GM19240 (cell line): Measurements from ENCODE around the gene SLFN13.
"Not testable (repeated sequence)": the region's sequence is repeated elsewhere in the genome, so short reads cannot be mapped to it uniquely, and the experiment has no call there.

Experiments used
- DNase-seq: peaks from one replicate; pipeline ENCODE4 v3.0.0; 2011; ENCODE audit warnings: low spot score; ENCODE audit not compliant: insufficient read length

The SLFN13 gene

GRCh38 chr17:35448214-35448898 lies at the start of gene SLFN13:
Gene SLFN13 (minus strand): TSS chr17:35448766. CDS start chr17:35445680, 3,086 bp downstream.
- peak; percentile 59 for DNase-seq

- DNase-seq = no peak
Measured at GRCh38 chr17:35496451-35497290, 48.1 kb upstream of the SLFN13 start.

- no peak for DNase-seq
Measured at GRCh38 chr17:35493040-35493439, 44.5 kb upstream of the SLFN13 start.

DNA sequence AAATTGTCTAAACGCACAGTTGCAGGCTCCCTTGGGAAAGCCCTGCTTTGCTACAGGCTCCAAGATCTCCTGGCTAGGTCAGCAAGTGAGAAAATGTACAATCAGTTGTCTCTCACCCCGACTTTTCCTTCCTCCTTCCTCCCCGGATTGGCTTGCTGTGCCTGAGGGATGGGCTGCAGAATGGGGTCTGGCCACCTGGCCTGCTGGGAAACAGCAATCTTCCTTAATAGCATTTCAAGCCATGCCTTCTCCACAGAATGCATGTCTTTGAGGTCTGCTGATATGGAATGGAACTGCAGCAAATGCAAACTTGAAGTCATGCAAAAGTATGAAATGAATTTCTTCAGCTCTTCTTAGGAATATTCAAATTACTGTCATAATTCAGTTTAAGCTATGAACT lies 42.9 kb upstream of the SLFN13 start:
- no peak for DNase-seq

GRCh38 chr17:35489944-35490343 lies 41.4 kb upstream of the SLFN13 start:
- DNase-seq = no peak

DNA sequence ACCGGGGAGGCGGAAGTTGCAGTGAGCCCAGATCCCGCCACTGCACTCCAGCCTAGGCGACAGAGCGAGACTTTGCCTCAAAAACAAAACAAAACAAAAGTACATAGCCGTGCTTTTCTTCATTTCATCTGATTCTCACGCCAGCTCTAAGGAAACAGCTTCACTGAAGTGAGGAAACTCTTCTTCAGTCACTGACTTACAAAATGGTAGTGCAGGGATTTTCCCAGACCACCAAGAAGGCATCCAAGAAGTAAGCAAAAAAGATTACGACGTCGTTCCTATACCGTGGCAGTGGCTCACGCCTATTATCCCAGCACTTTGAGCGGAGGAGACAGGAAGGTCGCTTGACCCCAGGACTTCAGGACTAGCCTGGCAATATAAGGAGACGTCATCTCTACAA lies 40.4 kb upstream of the SLFN13 start:
- no peak for DNase-seq

GRCh38 chr17:35486920-35487732 lies 38.6 kb upstream of the SLFN13 start:
- DNase-seq = peak; percentile 63

- no peak for DNase-seq
Measured at GRCh38 chr17:35479271-35479670, 30.7 kb upstream of the SLFN13 start.

DNA sequence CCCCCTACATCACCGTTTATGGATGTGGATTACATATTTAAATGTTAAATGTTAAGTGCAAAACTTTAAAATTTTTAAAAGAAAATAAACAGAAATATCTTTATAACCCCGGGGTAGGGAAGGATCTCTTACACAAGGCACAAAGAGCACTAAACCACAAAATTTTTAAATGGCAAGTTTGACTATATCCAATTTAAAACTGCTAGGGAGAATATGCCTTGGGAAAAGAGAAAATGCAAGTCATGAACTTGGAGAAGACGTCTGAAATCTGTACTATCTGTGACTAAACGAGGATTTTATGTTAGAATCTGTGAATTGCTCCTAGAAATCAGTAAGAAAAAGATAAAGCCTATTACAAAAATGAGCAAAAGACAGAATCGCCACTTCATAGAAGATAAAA lies 28.7 kb upstream of the SLFN13 start:
- DNase-seq = no peak

DNA sequence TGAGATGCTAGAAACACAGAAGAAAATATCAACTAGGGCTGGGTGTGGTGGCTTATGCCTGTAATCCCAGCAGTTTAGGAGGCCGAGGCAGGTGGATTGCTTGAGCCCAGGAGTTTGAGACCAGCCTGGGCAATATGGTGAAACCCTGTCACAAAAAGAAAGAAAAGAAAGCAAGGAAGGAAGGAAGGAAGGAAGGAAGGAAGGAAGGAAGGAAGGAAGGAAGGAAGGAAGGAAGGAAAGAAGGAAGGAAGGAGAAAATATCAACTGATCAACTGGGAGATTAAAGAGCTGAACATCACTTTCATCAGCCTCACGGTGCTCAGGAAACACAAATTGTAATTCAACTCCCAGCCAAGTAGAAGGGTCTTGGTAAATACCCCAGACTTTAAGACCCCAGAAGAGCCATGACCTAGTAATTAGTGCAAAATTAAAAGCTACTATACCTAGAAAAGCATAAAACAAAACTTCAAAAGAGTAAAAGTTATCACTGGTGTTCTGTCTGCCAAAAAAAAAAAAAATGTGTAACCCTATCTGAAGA lies 27.8 kb upstream of the SLFN13 start:
- DNase-seq = no peak

- DNase-seq = no peak
Measured at GRCh38 chr17:35468475-35468874, 19.9 kb upstream of the SLFN13 start.

- DNase-seq = no peak
Measured at GRCh38 chr17:35467824-35468223, 19.3 kb upstream of the SLFN13 start.

DNA sequence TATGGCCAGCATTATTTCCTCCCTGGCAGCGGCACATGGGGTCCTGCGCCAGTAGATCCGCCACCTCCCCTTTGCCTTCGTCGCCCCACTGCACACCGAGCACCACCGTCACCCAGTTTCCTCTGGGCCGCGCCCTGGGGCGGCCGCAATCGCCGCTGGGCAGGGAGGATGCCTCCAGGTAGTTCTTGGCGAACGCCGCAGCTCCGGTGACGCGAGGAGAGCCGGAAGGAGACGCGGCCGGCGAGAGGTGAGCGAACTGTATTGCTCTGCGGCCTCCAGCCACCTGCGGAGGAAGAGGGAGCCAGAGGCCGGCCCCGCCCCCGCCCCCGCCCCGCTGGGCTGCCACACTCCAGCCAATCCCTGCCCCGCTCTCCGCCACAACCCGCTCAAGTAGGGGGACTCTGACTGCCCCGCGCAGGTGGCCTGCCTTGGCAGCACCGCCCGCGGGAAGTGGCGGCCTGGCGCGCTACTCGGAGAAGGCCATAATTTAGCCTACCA lies 11.8 kb upstream of the SLFN13 start:
- DNase-seq = peak; percentile 64

DNA sequence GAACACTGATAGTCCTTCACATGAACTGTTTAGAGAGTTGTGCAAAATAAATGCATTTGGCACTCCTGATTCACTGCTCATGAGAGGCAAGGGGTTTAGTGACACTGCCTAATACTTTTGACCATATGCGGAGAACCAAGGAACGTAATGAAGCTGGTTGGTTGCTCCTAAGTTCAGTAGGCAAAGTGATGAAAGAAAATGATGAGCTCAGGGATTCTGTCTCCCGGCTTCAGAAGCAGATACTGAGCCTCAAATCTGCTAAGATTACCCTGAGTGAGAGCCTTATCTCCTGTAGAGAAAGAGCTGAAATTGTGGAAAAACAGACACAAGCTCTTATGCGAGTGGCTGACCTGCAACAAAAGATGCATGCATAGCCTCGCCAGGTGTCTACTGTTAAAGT lies 5.5 kb upstream of the SLFN13 start:
- not testable (repeated sequence) for DNase-seq

DNA sequence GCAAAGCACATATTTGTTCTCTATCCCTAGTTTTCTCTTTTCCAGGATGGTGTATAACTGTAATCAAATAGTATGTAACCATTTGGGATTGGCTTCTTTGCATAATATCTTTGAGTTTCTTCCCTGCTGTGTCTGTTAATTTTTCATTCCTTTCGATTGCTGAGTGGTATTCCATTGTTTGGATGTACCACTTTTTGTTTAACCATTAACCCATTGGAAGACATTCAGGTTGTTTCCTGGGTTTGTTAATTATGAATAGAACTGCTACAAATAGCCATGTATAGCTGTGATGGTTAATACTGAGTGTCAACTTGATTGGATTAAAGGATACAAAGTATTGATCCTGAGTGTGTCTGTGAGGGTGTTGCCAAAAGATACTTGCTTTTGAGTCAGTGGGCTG lies 4.6 kb upstream of the SLFN13 start:
- DNase-seq = no peak

- no peak for DNase-seq
Measured at GRCh38 chr17:35449371-35449931, 885 bp upstream of the SLFN13 start.

GRCh38 chr17:35448899-35449227 lies 297 bp upstream of the SLFN13 start:
- no peak for DNase-seq

DNA sequence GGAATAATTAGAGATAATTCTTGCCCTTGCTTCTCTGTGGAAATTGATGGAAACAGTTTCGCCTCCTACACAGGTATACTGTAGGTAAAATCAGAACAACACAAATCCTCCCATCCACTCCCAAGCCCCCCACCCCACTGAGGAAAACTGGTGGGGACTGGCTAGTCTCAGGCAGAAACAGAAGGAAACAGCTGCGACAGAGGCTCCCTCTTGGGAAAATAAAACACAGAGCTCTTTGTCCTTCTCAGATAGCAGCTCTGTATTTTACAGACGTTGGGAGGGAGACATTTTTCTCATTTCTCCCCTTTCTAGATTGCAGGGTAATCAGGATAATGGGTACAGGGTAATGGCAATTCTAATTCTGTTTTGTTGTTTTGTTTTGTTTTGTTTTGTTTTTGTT lies 1.1 kb downstream of the SLFN13 start:
- no peak for DNase-seq

DNA sequence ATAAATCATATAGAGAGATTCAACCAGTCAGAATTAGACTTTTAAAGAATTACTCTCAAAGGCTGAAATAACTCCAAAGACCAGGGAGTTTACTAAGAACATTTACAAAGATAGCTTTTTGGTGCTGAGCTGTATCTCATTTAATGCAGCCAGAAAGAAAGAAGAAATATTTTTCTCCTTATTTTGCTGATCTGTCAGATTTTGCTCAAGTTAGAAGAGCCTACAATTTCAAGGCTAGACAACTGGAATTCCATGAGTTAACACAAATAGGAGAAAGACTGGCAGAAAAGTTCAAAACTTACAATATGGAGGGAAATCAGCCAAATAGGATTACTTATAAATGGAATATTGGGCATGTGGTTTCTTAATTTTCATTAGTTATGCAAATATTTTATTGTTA lies 10.1 kb downstream of the SLFN13 start:
- DNase-seq = no peak

- no peak for DNase-seq
Measured at GRCh38 chr17:35433075-35433894, 15.3 kb downstream of the SLFN13 start.
